ENCODE results near the gene PAK1. TPM values are rescaled to one million over a fixed set of nuclear protein-coding genes. Genes with fewer than 3 reads are reported as not detected.

Gene PAK1
- polyA plus RNA-seq, 1 donor (not counting 4 experiments of a cell fraction or from before 2014, with no cell fraction given) = 78.2 TPM

GRCh38 chr11:77510095-77510494, 36.2 kb upstream of the PAK1 start:
- Histone ChIP-seq H3K27me3 (ENCODE audit: control insufficient read depth, extremely low read depth, insufficient read depth, low read length) (no peaks in the 10 kb centered on the region), H3K79me2 (ENCODE audit: control insufficient read depth, insufficient read depth, low read length) (no peaks in the 10 kb centered on the region), H3K27ac (ENCODE audit: control insufficient read depth, insufficient read depth, low read length) (no peak overlapping the region), H3K9me1 (ENCODE audit: control insufficient read depth, extremely low read depth, insufficient read depth, low read length) (no peaks in the 10 kb centered on the region), H3K36me3 (ENCODE audit: control insufficient read depth in 2 of 2, extremely low read depth in 1 of 2, insufficient read depth in 2 of 2, low read length in 2 of 2) (no peaks in the 10 kb centered on the region), H3K4me2 (ENCODE audit: control insufficient read depth, extremely low read depth, insufficient read depth, low read depth, low read length) (no peak overlapping the region), H3K4me3 (ENCODE audit: control insufficient read depth in 2 of 3, extremely low read depth in 1 of 3, insufficient read depth in 2 of 3, low read depth in 1 of 3, low read length in 3 of 3) (no peak overlapping the region), H2AFZ (ENCODE audit: control insufficient read depth, low read length) (no peak overlapping the region), H3K9ac (ENCODE audit: control insufficient read depth, extremely low read depth, insufficient read depth, low read length) (no peak overlapping the region), H3K9me3 (ENCODE audit: control insufficient read depth, low read depth, low read length) (no peaks in the 10 kb centered on the region), H3K4me1 (ENCODE audit: control insufficient read depth, extremely low read depth, insufficient read depth, low read length) (peaks cover 20% of the 10 kb centered on the region), H4K20me1 (ENCODE audit: control insufficient read depth, extremely low read depth, insufficient read depth, low read length) (no peaks in the 10 kb centered on the region)
- no peak for DNase-seq (ENCODE audit: low read depth, low spot score)
- FAIRE-seq = peak; percentile 39
- dilution Hi-C loops (cut with MboI; ENCODE audit: extremely low pct_ligation_motif_present, low sequenced_read_pairs) = no loop called here
- TF ChIP-seq, protein P1, sequence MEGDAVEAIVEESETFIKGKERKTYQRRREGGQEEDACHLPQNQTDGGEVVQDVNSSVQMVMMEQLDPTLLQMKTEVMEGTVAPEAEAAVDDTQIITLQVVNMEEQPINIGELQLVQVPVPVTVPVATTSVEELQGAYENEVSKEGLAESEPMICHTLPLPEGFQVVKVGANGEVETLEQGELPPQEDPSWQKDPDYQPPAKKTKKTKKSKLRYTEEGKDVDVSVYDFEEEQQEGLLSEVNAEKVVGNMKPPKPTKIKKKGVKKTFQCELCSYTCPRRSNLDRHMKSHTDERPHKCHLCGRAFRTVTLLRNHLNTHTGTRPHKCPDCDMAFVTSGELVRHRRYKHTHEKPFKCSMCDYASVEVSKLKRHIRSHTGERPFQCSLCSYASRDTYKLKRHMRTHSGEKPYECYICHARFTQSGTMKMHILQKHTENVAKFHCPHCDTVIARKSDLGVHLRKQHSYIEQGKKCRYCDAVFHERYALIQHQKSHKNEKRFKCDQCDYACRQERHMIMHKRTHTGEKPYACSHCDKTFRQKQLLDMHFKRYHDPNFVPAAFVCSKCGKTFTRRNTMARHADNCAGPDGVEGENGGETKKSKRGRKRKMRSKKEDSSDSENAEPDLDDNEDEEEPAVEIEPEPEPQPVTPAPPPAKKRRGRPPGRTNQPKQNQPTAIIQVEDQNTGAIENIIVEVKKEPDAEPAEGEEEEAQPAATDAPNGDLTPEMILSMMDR (optimal IDR thresholded peaks at IDR 0.05 in 1 of 3, IDR thresholded peaks at IDR 0.05 in 1 of 3, conservative IDR thresholded peaks at IDR 0.05 in 1 of 3; ENCODE audit: extremely low read depth in 1 of 3, insufficient read depth in 2 of 3, low read length in 3 of 3) = no peak
- TF ChIP-seq EZH2 (IDR thresholded peaks at IDR 0.05; ENCODE audit: low read length) = no peak

- Histone ChIP-seq H3K79me2 (ENCODE audit: control insufficient read depth, insufficient read depth, low read length) (no peaks in the 10 kb centered on the region), H3K4me3 (ENCODE audit: control insufficient read depth in 2 of 3, extremely low read depth in 1 of 3, insufficient read depth in 2 of 3, low read depth in 1 of 3, low read length in 3 of 3) (no peak overlapping the region), H3K4me1 (ENCODE audit: control insufficient read depth, extremely low read depth, insufficient read depth, low read length) (peaks cover 22% of the 10 kb centered on the region), H2AFZ (ENCODE audit: control insufficient read depth, low read length) (no peak overlapping the region), H3K9me3 (ENCODE audit: control insufficient read depth, low read depth, low read length) (no peaks in the 10 kb centered on the region), H3K36me3 (ENCODE audit: control insufficient read depth in 2 of 2, extremely low read depth in 1 of 2, insufficient read depth in 2 of 2, low read length in 2 of 2) (no peaks in the 10 kb centered on the region), H3K4me2 (ENCODE audit: control insufficient read depth, extremely low read depth, insufficient read depth, low read depth, low read length) (no peak overlapping the region), H3K9me1 (ENCODE audit: control insufficient read depth, extremely low read depth, insufficient read depth, low read length) (no peaks in the 10 kb centered on the region), H4K20me1 (ENCODE audit: control insufficient read depth, extremely low read depth, insufficient read depth, low read length) (no peaks in the 10 kb centered on the region), H3K9ac (ENCODE audit: control insufficient read depth, extremely low read depth, insufficient read depth, low read length) (no peak overlapping the region), H3K27me3 (ENCODE audit: control insufficient read depth, extremely low read depth, insufficient read depth, low read length) (no peaks in the 10 kb centered on the region), H3K27ac (ENCODE audit: control insufficient read depth, insufficient read depth, low read length) (no peak overlapping the region)
- TF ChIP-seq EZH2 (IDR thresholded peaks at IDR 0.05; ENCODE audit: low read length) = no peak
- TF ChIP-seq, protein P1 (optimal IDR thresholded peaks at IDR 0.05 in 1 of 3, IDR thresholded peaks at IDR 0.05 in 1 of 3, conservative IDR thresholded peaks at IDR 0.05 in 1 of 3; ENCODE audit: extremely low read depth in 1 of 3, insufficient read depth in 2 of 3, low read length in 3 of 3) = peak in 1 of 3 experiments; percentile 23
- dilution Hi-C loops (cut with MboI; ENCODE audit: extremely low pct_ligation_motif_present, low sequenced_read_pairs) = no loop called here
- no peak for FAIRE-seq
- no peak for DNase-seq (ENCODE audit: low read depth, low spot score)
Measured at GRCh38 chr11:77508019-77508418, 34.1 kb upstream of the PAK1 start.
